Stimulated activated naive B cell treated with anti-CD40 and anti-IgM and Interleukin-4, amounts not matched to agents 10 μg/mL and 1 μg/mL and 100 μg/mL, for 72 hours (primary cell): ENCODE results near the gene JHY.

Experiments used
- ATAC-seq, 2 donors: fragments of 150-1000 bp; cut with Tn5 transposase; replicated peaks; 2 replicates each; pipeline ENCODE4 v1.10.0; 2021; ENCODE audit warnings: moderate library complexity in 1 of 2
- DNase-seq: peaks from one replicate; pipeline ENCODE4 v3.0.0; 2021
- H3K27ac Mint-ChIP-seq: one replicate; pipeline ENCODE4 v1.8.0; 2022; ENCODE audit warnings: mild to moderate bottlenecking, mixed read lengths
- H3K27me3 Mint-ChIP-seq, 2 donors: one replicate each; pipeline ENCODE4 v1.8.0; 2022; ENCODE audit warnings: mixed read lengths in 2 of 2
- H3K36me3 Mint-ChIP-seq, 2 donors: one replicate each; pipeline ENCODE4 v1.8.0; 2022; ENCODE audit warnings: mixed read lengths in 2 of 2, mild to moderate bottlenecking in 1 of 2
- H3K4me1 Mint-ChIP-seq, 2 donors: one replicate each; pipeline ENCODE4 v1.8.0; 2022; ENCODE audit warnings: mixed read lengths in 2 of 2, mild to moderate bottlenecking in 1 of 2
- H3K4me3 Mint-ChIP-seq, 2 donors: one replicate each; pipeline ENCODE4 v1.8.0; 2022; ENCODE audit warnings: mild to moderate bottlenecking in 2 of 2, mixed read lengths in 2 of 2, moderate library complexity in 1 of 2
- H3K9me3 Mint-ChIP-seq, 2 donors: one replicate each; pipeline ENCODE4 v1.8.0; 2022; ENCODE audit warnings: mixed read lengths in 2 of 2, mild to moderate bottlenecking in 1 of 2

Gene JHY

DNA sequence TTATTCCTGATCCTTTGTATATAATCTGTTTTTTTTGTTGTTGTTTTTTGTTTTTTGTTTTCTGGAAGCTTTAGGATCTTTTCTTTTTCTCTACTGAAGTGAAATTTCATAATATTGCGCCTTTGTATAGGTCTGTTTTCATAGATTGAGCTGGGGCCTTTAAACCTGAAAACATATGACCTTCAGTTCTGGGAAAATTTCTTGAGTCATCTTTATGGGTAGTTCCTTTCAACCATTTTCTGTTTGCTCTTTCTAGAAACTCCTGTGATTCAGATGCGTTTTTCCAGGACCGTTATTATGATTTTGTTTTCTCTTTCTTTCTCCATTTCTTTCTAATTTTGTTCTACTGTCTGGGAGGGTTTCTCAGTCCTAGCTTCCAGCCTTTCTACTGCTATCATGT is 55.4 kb downstream of the JHY start:
- Mint-ChIP-seq H3K4me1 (no peaks in the 10 kb centered on the region), H3K27me3 (peaks cover 0 to 5% of the 10 kb centered on the region in 2 donors), H3K27ac (no peak overlapping the region), H3K36me3 (peaks cover 4% of the 10 kb centered on the region in 2 donors), H3K4me3 (no peak overlapping the region), H3K9me3 (peaks cover 0 to 2% of the 10 kb centered on the region in 2 donors)
- DNase-seq (no peak), ATAC-seq (no peak)

DNA sequence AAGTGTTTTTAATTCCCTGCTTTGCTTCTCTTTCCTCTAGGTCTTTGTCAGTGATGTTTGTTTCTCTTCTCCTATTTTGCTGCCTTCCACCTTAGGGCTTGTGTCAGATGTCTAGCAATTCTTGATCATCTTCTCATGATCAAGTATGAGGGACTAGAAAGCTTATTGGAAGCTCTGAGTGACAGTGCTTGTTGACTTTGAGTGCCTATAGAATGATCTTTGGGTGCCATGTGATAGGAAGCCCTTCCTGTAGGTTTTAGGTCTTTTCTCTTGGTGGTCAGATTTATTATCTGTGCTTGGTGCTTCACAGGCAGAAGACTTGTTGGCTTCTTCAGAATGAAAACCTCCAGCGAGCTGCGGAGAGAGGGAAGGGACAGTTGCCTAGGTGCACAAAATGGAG is 56.0 kb downstream of the JHY start:
- Mint-ChIP-seq H3K4me3 (no peak overlapping the region), H3K9me3 (peaks cover 0 to 2% of the 10 kb centered on the region in 2 donors), H3K4me1 (no peaks in the 10 kb centered on the region), H3K27ac (no peak overlapping the region), H3K36me3 (peaks cover 4% of the 10 kb centered on the region in 2 donors), H3K27me3 (peaks cover 0 to 5% of the 10 kb centered on the region in 2 donors)
- DNase-seq, result no peak
- no peak for ATAC-seq

DNA sequence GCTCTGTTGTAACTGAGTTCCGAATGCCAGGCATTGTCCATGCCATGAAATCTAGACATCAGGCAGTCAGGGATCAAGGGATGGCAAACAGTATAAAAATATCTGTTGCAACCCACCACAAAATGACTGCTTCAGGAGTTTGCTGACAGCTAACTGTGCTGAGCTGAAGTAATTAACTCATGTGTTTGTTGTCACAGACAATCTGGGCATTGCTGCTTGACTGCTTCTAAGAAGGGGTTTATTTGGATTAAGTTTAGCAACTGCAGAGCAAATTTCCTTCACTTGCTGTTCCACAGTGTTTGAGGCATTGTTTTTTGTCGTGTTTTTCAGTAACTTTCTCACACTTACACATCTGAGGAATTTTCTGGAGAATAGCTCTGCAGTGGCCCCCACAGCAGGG is 68.7 kb downstream of the JHY start:
- no peak overlapping the region for H3K27ac Mint-ChIP-seq
- H3K36me3 Mint-ChIP-seq, result peaks cover 7 to 12% of the 10 kb centered on the region in 2 donors
- no peaks in the 10 kb centered on the region for H3K9me3 Mint-ChIP-seq
- H3K4me1 Mint-ChIP-seq, result peaks cover 0 to 4% of the 10 kb centered on the region in 2 donors
- H3K4me3 Mint-ChIP-seq, result no peak overlapping the region
- ATAC-seq, result no peak
- H3K27me3 Mint-ChIP-seq, result no peaks in the 10 kb centered on the region
- no peak for DNase-seq

DNA sequence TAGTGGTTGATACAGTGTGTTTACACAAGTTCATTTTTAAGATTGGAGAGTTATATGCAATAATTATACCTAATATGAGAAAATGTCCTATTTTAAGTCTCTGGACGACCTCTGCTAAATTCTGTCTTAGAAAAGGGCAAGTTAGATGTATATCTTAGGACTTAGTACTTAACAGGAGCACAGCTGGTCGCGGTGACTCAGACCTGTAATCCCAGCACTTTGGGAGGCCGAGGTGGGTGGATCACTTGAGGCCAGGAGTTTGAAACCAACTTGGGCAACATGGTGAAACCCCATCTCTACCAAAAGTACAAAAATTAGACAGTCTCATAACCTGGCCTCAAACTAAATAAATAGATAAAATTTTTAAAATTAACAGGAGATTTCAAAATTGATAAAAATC is 71.9 kb downstream of the JHY start:
- H3K36me3 Mint-ChIP-seq, result no peaks in the 10 kb centered on the region
- H3K27ac Mint-ChIP-seq, result no peak overlapping the region
- H3K27me3 Mint-ChIP-seq, result peaks cover 0 to 6% of the 10 kb centered on the region in 2 donors
- H3K4me1 Mint-ChIP-seq, result no peaks in the 10 kb centered on the region
- no peak for DNase-seq
- H3K4me3 Mint-ChIP-seq, result no peak overlapping the region
- H3K9me3 Mint-ChIP-seq, result no peaks in the 10 kb centered on the region
- no peak for ATAC-seq

DNA sequence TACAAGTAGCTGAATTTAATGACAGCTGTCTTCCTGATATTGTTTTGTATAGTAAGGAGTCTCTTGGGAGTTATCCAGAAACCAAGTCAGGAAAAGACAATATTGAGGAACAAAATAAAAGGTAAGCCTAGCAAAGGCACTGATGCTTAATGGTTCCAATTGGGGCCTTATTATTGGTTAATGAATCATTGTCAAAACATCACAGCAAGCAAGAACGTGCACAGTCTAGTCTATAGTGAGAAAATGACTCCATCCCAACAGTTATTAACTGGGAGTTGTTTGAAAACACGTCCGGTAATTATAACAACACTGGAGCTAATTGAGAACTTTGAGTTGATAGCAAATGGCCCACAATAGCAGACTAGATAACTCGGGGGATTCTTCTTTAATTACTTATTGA is 81.4 kb downstream of the JHY start:
- H3K27ac Mint-ChIP-seq, result no peak overlapping the region
- H3K4me1 Mint-ChIP-seq, result no peaks in the 10 kb centered on the region
- no peaks in the 10 kb centered on the region for H3K36me3 Mint-ChIP-seq
- H3K9me3 Mint-ChIP-seq, result peaks cover 4% of the 10 kb centered on the region in 2 donors
- ATAC-seq, result no peak
- H3K27me3 Mint-ChIP-seq, result peaks cover 33 to 36% of the 10 kb centered on the region in 2 donors
- no peak overlapping the region for H3K4me3 Mint-ChIP-seq
- DNase-seq, result no peak

DNA sequence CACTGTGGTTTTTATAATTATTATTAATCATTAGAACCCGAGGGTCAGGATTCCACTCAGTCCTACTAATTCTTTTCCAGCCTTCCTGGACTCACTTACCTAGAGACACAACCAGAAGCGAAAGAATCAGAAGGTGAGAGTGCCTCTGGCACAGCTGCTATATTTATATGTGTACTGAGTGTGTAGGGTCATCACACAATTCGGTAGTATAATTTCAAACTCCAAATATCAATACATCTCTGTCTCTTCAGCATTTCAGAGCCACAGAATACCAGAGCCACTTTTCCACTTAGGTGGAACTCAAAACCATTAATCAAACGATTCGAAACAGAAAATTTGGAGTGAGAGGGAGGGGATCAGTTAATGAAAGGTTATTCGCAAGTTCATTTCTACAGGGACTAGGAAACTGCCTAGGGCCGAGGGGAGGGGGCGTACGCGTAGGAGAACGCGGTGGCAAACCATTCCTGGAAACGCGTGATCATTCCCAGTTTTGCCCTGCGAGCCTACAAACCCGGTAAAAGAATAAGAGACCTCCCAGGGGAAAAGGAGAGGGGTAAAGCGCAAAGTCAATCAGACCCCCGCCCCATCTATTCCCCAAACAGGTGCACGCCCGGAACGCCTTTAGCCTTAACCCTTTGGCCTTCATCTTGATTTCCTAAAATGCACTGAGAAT is 93.6 kb downstream of the JHY start:
- no peak for ATAC-seq
- H3K27ac Mint-ChIP-seq, result peak overlapping the region; percentile 91
- no peak for DNase-seq
- H3K36me3 Mint-ChIP-seq, result peaks cover 8% of the 10 kb centered on the region in 2 donors
- H3K4me3 Mint-ChIP-seq, result peak overlapping the region in 1 of 2 donors; percentile 52
- H3K4me1 Mint-ChIP-seq, result peaks cover 22 to 40% of the 10 kb centered on the region in 2 donors
- H3K9me3 Mint-ChIP-seq, result peaks cover 2 to 5% of the 10 kb centered on the region in 2 donors
- H3K27me3 Mint-ChIP-seq, result peaks cover 62 to 88% of the 10 kb centered on the region in 2 donors

DNA sequence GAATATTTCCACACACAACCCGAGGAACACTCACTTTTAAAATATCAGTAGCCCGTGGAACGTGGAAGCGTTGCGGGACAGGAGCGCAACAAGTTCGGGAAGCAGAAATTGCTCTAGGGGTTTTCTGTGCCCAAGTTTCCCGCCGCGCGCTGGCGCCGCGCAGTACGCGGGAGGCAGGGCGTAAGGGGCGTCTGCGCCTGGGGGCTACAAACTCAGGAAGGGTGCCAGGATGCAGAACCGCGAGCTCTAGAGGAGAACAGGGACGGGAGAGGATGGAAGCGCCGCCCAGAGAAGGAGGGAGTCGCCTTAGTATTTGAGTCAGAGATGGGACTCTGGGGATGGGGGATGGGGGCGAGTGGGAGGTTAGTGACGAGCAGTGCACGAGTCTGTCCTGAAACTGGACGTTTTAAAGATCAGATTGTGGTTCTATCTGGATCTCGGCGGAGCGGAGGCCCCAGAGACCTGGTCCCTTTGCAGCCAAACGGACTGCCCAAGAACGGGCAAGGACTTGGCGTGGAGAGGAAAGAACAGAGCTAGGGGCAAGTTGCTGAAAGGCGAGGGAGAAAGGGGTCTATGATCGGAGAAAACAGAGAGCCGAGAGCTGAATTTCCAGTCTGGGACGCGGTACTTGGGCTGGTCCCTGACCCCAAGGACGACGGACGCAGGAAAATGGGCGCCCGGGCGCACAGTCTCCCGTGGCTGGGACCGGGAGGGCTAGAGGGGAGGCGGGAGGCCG is 94.3 kb downstream of the JHY start:
- peaks cover 23 to 45% of the 10 kb centered on the region in 2 donors for H3K4me1 Mint-ChIP-seq
- no peak for ATAC-seq
- H3K4me3 Mint-ChIP-seq, result peak overlapping the region; percentile 52 to 65
- H3K27me3 Mint-ChIP-seq, result peaks cover 69 to 88% of the 10 kb centered on the region in 2 donors
- peak overlapping the region; percentile 91 for H3K27ac Mint-ChIP-seq
- peaks cover 8% of the 10 kb centered on the region in 2 donors for H3K36me3 Mint-ChIP-seq
- H3K9me3 Mint-ChIP-seq, result peaks cover 2 to 5% of the 10 kb centered on the region in 2 donors
- no peak for DNase-seq

DNA sequence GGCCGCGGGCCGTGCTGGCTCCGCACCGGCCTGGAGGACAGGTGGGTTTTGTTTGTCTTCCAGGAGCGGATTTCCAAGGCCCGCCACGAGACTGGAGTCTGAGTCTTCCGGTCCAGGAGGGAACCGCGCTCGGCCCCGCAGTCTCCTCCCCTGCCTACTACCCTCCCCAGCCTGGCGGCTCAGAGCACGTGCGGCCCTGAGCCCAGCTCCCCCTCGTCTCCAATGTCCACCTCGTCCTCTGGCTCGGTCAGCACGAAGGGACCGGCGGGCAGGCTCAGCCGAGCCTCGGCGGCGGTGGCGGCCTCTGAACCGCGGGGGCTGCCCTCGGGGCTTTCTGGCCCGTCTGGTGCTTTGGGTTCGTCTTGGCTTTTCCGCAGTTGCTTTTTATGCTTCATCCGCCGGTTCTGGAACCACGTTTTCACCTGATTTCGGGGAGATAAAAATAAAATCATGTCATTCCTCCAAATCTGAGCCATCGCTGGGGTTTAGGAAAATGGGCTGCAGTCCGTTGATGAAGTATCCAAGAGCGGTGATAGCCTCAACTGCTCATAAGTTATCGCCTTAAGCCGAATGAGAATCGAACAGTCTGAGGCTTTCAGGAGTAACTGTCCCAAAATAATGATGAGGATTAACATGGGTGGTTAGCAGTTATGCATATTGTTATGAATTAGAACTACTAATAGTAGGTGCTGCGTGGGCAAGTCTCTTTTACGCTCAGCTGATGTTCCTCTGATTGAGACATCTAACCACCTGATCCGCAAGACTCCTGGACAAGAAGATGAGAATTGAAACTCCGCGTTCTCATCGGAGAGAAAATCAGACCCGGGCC is 95.1 kb downstream of the JHY start:
- peak overlapping the region; percentile 85 for H3K27ac Mint-ChIP-seq
- peaks cover 3 to 5% of the 10 kb centered on the region in 2 donors for H3K9me3 Mint-ChIP-seq
- peaks cover 76 to 95% of the 10 kb centered on the region in 2 donors for H3K27me3 Mint-ChIP-seq
- peak overlapping the region; percentile 46 to 68 for H3K4me3 Mint-ChIP-seq
- peaks cover 23 to 45% of the 10 kb centered on the region in 2 donors for H3K4me1 Mint-ChIP-seq
- DNase-seq (no peak), ATAC-seq (no peak)
- peaks cover 8% of the 10 kb centered on the region in 2 donors for H3K36me3 Mint-ChIP-seq

DNA sequence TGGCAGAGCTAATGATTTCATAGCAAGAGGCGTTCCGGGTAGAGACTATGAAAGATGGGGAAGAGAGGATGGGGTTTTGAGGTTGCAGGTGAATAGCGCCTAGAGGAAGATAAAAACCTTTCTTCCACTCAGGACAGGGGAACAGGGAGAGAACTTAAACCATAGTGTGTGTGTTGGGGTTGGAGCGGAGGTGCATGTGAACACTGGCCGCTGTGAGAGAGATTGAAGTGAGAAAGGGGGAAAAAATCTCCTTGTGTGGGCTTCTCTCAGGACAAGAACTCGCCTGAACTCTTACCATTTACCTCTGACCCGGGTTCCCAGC is 95.7 kb downstream of the JHY start:
- peak overlapping the region; percentile 1 to 68 for H3K4me3 Mint-ChIP-seq
- peaks cover 3 to 5% of the 10 kb centered on the region in 2 donors for H3K9me3 Mint-ChIP-seq
- peaks cover 8% of the 10 kb centered on the region in 2 donors for H3K36me3 Mint-ChIP-seq
- DNase-seq (no peak), ATAC-seq (no peak)
- H3K27ac Mint-ChIP-seq, result peak overlapping the region; percentile 85
- peaks cover 23 to 49% of the 10 kb centered on the region in 2 donors for H3K4me1 Mint-ChIP-seq
- peaks cover 82 to 95% of the 10 kb centered on the region in 2 donors for H3K27me3 Mint-ChIP-seq

- Mint-ChIP-seq H3K36me3 (peaks cover 8% of the 10 kb centered on the region in 2 donors), H3K27ac (peak overlapping the region; percentile 74), H3K4me1 (peaks cover 26 to 59% of the 10 kb centered on the region in 2 donors), H3K27me3 (peaks cover 82 to 97% of the 10 kb centered on the region in 2 donors), H3K9me3 (peaks cover 3 to 5% of the 10 kb centered on the region in 2 donors), H3K4me3 (peak overlapping the region; percentile 8 to 24)
- no peak for DNase-seq
- ATAC-seq, result no peak
Measured at GRCh38 chr11:122979103-122979814, 96.7 kb downstream of the JHY start.

GRCh38 chr11:122979815-122980595 is 97.4 kb downstream of the JHY start:
- peaks cover 3 to 5% of the 10 kb centered on the region in 2 donors for H3K9me3 Mint-ChIP-seq
- H3K27ac Mint-ChIP-seq, result peak overlapping the region; percentile 74
- H3K4me1 Mint-ChIP-seq, result peaks cover 26 to 64% of the 10 kb centered on the region in 2 donors
- ATAC-seq (no peak), DNase-seq (no peak)
- H3K27me3 Mint-ChIP-seq, result peaks cover 77 to 96% of the 10 kb centered on the region in 2 donors
- peak overlapping the region in 1 of 2 donors; percentile 15 for H3K4me3 Mint-ChIP-seq
- peaks cover 8% of the 10 kb centered on the region in 2 donors for H3K36me3 Mint-ChIP-seq

- Mint-ChIP-seq H3K9me3 (peaks cover 3 to 5% of the 10 kb centered on the region in 2 donors), H3K27ac (peak within 1 kb of the TSS; percentile 85)
- DNase-seq, result no peak
Measured at GRCh38 chr11:122981388-122982264, 99.1 kb downstream of the JHY start, which contains the start of gene BSX. Gene BSX, minus strand, starts transcription at chr11:122981834. Its CDS starts 163 bp downstream, at chr11:122981671.

More at GRCh38 chr11:122981388-122982264, 99.1 kb downstream of the JHY start, which contains the start of gene BSX:
- peak; percentile 44 to 60 for ATAC-seq
- H3K4me1 Mint-ChIP-seq, result peaks cover 25 to 58% of the 10 kb centered on the region in 2 donors
- H3K36me3 Mint-ChIP-seq, result peaks cover 8% of the 10 kb centered on the region in 2 donors
- H3K27me3 Mint-ChIP-seq, result peaks cover 78 to 95% of the 10 kb centered on the region in 2 donors
- no peak within 1 kb of the TSS for H3K4me3 Mint-ChIP-seq
